GM19043 (cell line): Measurements from ENCODE around the gene LRRC37A3.
"Not testable (repeated sequence)": the region's sequence is repeated elsewhere in the genome, so short reads cannot be mapped to it uniquely, and the experiment has no call there.

Experiments used
- ATAC-seq: cut with Tn5 transposase; IDR thresholded peaks from one replicate; pipeline ENCODE4 v1.9.1; 2021; ENCODE audit warnings: low read depth; ENCODE audit not compliant: unreplicated experiment

Gene LRRC37A3

GRCh38 chr17:64927444-64927843, 8.2 kb upstream of the LRRC37A3 start:
- ATAC-seq: peak; percentile 64

GRCh38 chr17:64926430-64926829, 7.2 kb upstream of the LRRC37A3 start:
- ATAC-seq: not testable (repeated sequence)

DNA sequence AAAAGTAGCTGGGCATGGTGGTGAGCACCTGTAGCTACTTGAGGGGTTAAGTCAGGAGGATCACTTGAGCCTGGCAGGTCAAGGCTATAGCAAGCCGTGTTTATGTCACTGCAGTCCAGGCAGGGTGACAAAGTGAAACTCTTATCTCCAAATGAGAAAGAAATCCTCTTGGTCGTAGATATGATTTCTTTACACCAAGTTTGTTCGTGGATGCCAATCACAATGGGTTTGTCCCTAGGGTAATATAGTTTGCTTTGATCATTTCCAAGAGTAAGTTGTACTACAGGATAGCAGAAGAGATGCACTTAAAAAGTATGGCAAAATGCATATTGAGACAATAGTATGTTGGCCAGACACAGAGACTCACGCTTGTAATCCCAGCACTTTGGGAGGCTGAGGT, 6.0 kb upstream of the LRRC37A3 start:
- ATAC-seq: not testable (repeated sequence)

DNA sequence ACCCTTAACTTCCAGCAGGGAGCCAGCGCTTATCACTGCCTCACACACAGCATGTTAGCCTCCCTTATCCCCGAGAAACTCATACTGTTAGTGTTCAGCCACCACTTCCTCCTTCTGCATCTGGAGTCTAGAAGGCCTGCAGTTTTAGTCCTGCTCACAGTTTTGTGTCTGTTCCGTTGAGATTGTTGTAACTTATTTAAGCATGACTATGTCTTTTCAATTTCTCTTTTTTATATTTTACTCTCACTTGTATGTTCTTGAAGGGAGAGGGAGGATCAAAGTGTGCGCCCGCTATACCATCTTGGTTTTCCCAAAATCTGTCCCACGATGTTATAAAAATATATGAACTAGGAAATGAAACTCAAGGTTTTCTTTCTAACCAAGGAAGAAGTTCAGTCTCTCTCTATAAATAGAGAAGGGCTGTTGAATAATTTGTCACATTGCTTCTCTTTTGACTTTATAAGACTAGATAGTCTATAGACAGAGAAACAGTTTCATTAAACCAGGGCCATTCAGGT, 3.8 kb upstream of the LRRC37A3 start:
- peak; percentile 30 for ATAC-seq

- ATAC-seq: no peak
Observed at GRCh38 chr17:64920419-64921172, 1.3 kb upstream of the LRRC37A3 start.

DNA sequence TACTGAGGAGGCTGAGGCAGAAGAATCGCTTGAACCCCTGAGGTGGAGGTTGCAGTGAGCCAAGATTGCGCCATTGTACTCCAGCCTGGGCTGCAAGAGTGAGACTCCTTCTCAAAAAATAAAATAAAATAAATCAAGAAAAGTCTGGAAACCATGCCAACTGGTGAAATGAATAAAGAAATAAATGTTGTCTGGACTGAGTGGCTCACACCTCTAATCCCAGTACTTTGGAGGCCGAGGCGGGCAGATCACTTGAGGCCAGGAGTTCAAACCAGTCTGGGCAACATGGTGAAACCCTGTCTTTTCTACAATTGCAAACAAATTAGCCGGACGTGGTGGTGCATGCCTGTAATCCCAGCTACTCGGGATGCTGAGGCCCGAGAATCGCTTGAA, 744 bp upstream of the LRRC37A3 start:
- no peak for ATAC-seq

DNA sequence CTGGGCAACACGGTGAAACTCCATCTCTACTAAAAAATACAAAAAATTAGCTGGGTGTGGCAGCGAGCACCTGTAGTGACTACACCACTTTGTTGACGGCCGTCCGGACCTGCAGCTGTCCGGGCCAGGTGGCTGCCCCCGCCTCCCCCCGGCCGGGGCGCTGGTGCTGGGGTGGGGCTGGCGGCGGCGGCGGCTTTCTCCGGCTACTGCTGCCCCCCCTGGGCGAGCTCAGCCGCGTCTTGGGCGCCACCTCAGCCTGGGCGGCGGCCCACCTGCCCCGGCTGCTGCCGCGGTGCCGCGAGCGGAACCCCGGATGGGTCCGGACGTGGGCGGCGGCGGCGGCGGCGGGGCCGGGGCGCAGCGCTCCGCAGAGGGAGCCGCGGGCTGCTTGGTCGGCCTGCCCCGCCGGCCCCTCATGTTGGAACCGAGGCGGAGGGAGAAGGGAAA, 413 bp downstream of the LRRC37A3 start:
- peak; percentile 32 for ATAC-seq

DNA sequence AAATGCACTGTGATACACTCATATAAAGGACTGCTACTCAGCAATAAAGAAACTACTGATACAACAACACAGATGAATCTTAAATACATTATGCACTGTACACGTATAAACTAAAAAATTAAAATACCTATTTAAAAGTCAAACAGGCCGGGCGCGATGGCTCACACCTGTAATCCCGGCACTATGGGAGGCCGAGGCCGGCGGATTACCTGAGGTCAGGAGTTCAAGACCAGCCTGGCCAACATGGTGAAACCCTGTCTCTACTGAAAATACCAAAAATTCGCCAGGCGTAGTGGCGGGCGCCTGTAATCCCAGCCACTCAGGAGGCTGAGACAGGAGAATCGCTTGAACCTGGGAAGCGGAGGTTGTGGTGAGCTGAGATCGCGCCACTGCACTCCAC, 1.7 kb downstream of the LRRC37A3 start:
- ATAC-seq: not testable (repeated sequence)

GRCh38 chr17:64915244-64915643, 4.0 kb downstream of the LRRC37A3 start:
- ATAC-seq: not testable (repeated sequence)

GRCh38 chr17:64910191-64910514, 9.1 kb downstream of the LRRC37A3 start:
- not testable (repeated sequence) for ATAC-seq

- not testable (repeated sequence) for ATAC-seq
Observed at GRCh38 chr17:64909511-64910190, 9.6 kb downstream of the LRRC37A3 start.

- not testable (repeated sequence) for ATAC-seq
Observed at GRCh38 chr17:64904069-64904468, 15.2 kb downstream of the LRRC37A3 start.

DNA sequence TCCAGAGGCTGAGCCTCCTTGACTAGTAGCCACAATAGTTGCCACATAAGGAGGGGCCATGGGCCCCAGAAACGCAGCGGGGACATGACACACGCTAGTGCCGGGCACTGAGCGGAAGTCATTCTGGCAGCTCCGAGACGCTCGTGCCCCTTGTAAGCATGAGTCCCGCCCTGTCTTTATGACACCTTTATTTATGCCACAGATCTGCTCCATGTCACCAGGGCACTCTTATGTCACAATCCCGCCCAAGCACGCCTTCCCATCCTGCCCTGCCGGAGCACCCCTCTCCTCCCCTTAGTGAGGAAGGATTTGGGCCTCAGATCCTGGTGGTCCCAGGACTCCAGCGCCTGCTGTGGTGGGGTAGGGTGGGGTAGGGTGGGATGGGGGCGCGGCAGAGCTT, 22.1 kb downstream of the LRRC37A3 start:
- ATAC-seq: not testable (repeated sequence)

DNA sequence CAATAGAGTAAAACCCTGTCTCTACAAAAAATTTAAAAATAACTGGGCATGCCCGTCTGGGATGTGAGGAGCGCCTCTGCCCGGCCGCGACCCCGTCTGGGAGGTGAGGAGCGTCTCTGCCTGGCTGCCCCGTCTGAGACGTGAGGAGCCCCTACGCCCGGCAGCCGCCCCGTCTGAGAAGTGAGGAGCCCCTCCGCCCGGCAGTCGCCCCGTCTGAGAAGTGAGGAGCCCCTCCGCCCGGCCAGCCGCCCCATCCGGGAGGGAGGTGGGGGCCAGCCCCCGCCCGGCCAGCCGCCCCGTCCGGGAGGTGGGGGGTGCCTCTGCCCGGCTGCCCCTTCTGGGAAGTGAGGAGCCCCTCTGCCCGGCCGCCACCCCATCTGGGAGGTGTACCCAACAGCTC, 45.1 kb downstream of the LRRC37A3 start:
- not testable (repeated sequence) for ATAC-seq

DNA sequence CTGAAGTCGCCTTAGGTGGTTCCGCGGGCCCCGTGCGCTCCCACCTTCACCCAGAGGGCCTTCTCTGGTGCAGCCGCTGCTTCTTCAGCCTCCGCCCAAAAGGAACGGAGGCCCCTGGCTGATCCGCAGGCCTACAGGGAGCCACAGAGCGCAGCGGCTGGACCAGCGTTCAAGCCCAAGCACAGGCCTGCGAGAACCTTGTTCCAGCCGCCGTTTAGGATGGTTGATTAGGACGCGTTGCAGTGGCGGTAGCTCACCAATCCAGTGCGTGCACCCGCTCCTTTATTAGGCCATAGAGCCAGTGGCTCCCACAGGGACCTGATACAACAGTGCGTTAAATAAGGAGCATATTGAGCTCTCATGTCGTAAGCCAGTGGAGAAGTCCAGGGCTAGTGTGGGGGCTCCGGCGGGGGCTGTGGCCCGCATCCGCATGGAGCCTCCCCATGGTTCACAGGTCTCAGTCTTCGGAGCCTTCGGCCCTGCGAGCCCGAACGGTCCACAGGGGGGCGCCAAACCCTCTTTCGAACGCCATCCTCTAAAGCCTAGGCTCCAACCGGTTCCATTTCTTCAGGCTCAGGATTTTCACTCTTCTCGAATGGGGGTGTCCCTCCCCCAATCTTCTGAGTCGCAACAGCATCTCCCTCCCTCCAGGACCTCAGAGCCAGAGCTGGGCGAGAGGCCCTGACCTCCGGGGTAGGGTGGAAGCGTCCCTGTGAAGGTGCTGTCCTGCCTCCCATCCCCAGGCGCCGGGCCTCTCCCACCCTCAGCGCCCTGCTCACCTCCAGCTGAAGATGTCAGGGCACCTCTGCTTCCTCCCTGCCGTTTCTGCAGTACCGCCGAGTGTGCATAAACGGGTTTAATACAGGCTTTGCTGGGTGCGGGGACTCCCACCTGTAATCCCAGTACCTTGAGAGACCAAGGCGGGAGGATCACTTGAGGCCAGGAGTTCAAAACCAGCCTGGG, 71.5 kb downstream of the LRRC37A3 start:
- peak; percentile 49 for ATAC-seq

- not testable (repeated sequence) for ATAC-seq
Observed at GRCh38 chr17:64846892-64847291, 72.4 kb downstream of the LRRC37A3 start.

- not testable (repeated sequence) for ATAC-seq
Observed at GRCh38 chr17:64843918-64844317, 75.4 kb downstream of the LRRC37A3 start.

GRCh38 chr17:64842900-64843299, 76.4 kb downstream of the LRRC37A3 start:
- ATAC-seq: not testable (repeated sequence)

GRCh38 chr17:64840960-64841359, 78.3 kb downstream of the LRRC37A3 start:
- not testable (repeated sequence) for ATAC-seq

GRCh38 chr17:64838513-64838912, 80.8 kb downstream of the LRRC37A3 start:
- ATAC-seq: not testable (repeated sequence)
